ENCODE results near the gene SDK2. TPM values are rescaled to one million over a fixed set of nuclear protein-coding genes. Genes with fewer than 3 reads are reported as not detected.

Gene SDK2
- total and polyA plus RNA-seq, 2 of the 4 experiments (the other 2 are of a cell fraction) = under 0.01 to 0.03 TPM

GRCh38 chr17:73455767-73456166, 188.5 kb downstream of the SDK2 start:
- H4K91ac ChIP-seq (ENCODE audit: insufficient read depth, low read depth, low read length) = no peak overlapping the region
- no peaks in the 10 kb centered on the region for H3K36me3 ChIP-seq (ENCODE audit: control insufficient read depth, insufficient read depth, low read length)
- ATAC-seq (ENCODE audit: low read depth) (no peak), DNase-seq (no peak)
- no peak overlapping the region for H2BK20ac ChIP-seq (ENCODE audit: low read depth, low read length)
- no peak overlapping the region for H3K4ac ChIP-seq (ENCODE audit: low read depth, low read length)
- H3K4me1 ChIP-seq (ENCODE audit: control insufficient read depth, insufficient read depth, low read length) = no peaks in the 10 kb centered on the region
- H3K27ac ChIP-seq (ENCODE audit: insufficient read depth, low read length) = no peak overlapping the region
- H4K20me1 ChIP-seq (ENCODE audit: insufficient read depth, low read length) = no peaks in the 10 kb centered on the region
- H2AFZ ChIP-seq (replicated peaks; ENCODE audit: low read length, poor library complexity) = no peak overlapping the region
- H3K79me1 ChIP-seq (ENCODE audit: low read depth in 1 of 2, low read length in 2 of 2) = no peaks in the 10 kb centered on the region
- TF ChIP-seq POLR2A (IDR thresholded peaks at IDR 0.05; ENCODE audit: low read depth, low read length) = no peak
- TF ChIP-seq CEBPB (IDR thresholded peaks at IDR 0.05; ENCODE audit: low read depth, low read length) = no peak
- no peak for TF ChIP-seq CHD1 (IDR thresholded peaks at IDR 0.05; ENCODE audit: low read depth, low read length)
- TF ChIP-seq MAZ (IDR thresholded peaks at IDR 0.05; ENCODE audit: borderline replicate concordance, low read depth, low read length) = no peak
- TF ChIP-seq, protein P1, sequence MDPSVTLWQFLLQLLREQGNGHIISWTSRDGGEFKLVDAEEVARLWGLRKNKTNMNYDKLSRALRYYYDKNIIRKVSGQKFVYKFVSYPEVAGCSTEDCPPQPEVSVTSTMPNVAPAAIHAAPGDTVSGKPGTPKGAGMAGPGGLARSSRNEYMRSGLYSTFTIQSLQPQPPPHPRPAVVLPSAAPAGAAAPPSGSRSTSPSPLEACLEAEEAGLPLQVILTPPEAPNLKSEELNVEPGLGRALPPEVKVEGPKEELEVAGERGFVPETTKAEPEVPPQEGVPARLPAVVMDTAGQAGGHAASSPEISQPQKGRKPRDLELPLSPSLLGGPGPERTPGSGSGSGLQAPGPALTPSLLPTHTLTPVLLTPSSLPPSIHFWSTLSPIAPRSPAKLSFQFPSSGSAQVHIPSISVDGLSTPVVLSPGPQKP (IDR thresholded peaks at IDR 0.05; ENCODE audit: borderline replicate concordance, low read depth, low read length) = no peak
- no peak for TF ChIP-seq CTCF (conservative IDR thresholded peaks at IDR 0.05; ENCODE audit: low read depth, low read length)
- TF ChIP-seq RAD21 (IDR thresholded peaks at IDR 0.05; ENCODE audit: low read length) = no peak
- no peak for TF ChIP-seq NFE2L2 (IDR thresholded peaks at IDR 0.05; ENCODE audit: low read depth, low read length)
- TF ChIP-seq MXI1 (IDR thresholded peaks at IDR 0.05; ENCODE audit: borderline replicate concordance, low read depth, low read length) = no peak
- no peak for TF ChIP-seq MAFK (IDR thresholded peaks at IDR 0.05; ENCODE audit: low read depth, low read length)
- TF ChIP-seq SMC3 (IDR thresholded peaks at IDR 0.05; ENCODE audit: low read depth, low read length) = no peak
- no peak for TF ChIP-seq RFX5 (IDR thresholded peaks at IDR 0.05; ENCODE audit: low read depth, low read length)
- no peak for TF ChIP-seq RCOR1 (IDR thresholded peaks at IDR 0.05; ENCODE audit: insufficient replicate concordance, low read length)
- TF ChIP-seq, protein P2, sequence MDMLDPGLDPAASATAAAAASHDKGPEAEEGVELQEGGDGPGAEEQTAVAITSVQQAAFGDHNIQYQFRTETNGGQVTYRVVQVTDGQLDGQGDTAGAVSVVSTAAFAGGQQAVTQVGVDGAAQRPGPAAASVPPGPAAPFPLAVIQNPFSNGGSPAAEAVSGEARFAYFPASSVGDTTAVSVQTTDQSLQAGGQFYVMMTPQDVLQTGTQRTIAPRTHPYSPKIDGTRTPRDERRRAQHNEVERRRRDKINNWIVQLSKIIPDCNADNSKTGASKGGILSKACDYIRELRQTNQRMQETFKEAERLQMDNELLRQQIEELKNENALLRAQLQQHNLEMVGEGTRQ (IDR thresholded peaks at IDR 0.05; ENCODE audit: low read depth, low read length) = no peak
- TF ChIP-seq FOS (IDR thresholded peaks at IDR 0.05; ENCODE audit: low read depth, low read length) = no peak
- H2AK5ac ChIP-seq (ENCODE audit: low read depth, low read length) = no peak overlapping the region
- no peaks in the 10 kb centered on the region for H3K9me1 ChIP-seq (ENCODE audit: insufficient read depth, low read length)
- no peak overlapping the region for H2AK9ac ChIP-seq (replicated peaks; ENCODE audit: low read depth, low read length, poor library complexity)
- no peak overlapping the region for H3K4me3 ChIP-seq (ENCODE audit: insufficient read depth, low read depth, low read length)
- no peak overlapping the region for H3K56ac ChIP-seq (ENCODE audit: extremely low read depth, insufficient read depth, low read length)
- no peak overlapping the region for H2BK5ac ChIP-seq (ENCODE audit: low read depth, low read length, poor library complexity, severe bottlenecking)
- H3K9me3 ChIP-seq (ENCODE audit: control insufficient read depth, insufficient read depth, low read length) = no peaks in the 10 kb centered on the region; the same call in 1 of the 2 replicates
- POLR2A ChIA-PET (ENCODE audit: unreplicated experiment) = no interaction called here
- no peak overlapping the region for H2BK120ac ChIP-seq (ENCODE audit: low read depth, low read length)
- no CpG with 5 or more reads among the region's 18 CpGs for WGBS, 2 experiments (ENCODE audit: extremely low coverage in 2 of 2, insufficient read length in 1 of 2)
- dilution Hi-C loops (cut with HindIII; ENCODE audit: low sequenced_read_pairs, unreplicated experiment) = no loop called here
- H4K8ac ChIP-seq (ENCODE audit: low read depth in 2 of 2, low read length in 2 of 2) = no peak overlapping the region
- no peak overlapping the region for H4K5ac ChIP-seq (ENCODE audit: low read depth, low read length)
- CTCF ChIA-PET = no interaction called here
- no peak overlapping the region for H3K23ac ChIP-seq (ENCODE audit: low read depth, low read length)
- H3K14ac ChIP-seq (replicated peaks; ENCODE audit: low read depth, low read length) = no peak overlapping the region
- no peak overlapping the region for H3K9ac ChIP-seq (ENCODE audit: low read depth, low read length)
- no peak overlapping the region for H3K18ac ChIP-seq (ENCODE audit: low read depth, low read length)
- no peak overlapping the region for H3K4me2 ChIP-seq (ENCODE audit: low read depth, low read length)
- no TSS peak for BruUV-seq (replicated peaks)
- in situ Hi-C loops (cut with MboI; ENCODE audit: low sequenced_read_pairs) = no loop called here
- intact Hi-C loops (cut with micrococcal nuclease) = no loop called here
- no peaks in the 10 kb centered on the region for H3K27me3 ChIP-seq (ENCODE audit: control insufficient read depth, insufficient read depth, low read length)
- no peak overlapping the region for H2BK15ac ChIP-seq (ENCODE audit: low read depth, low read length)
